Thyroid gland (tissue), 4 donors: ENCODE results near the gene KDM8.

Experiments
- CTCF ChIP-seq, 6 experiments: fragments of 200-600 bp in 3 of 6; fragments of 450-650 bp in 3 of 6; sonication (generic) in 3 of 6; IDR thresholded peaks; one replicate each; pipeline ENCODE4 v1.5.1; 2016 to 2019; ENCODE audit warnings: antibody characterized with exemption in 6 of 6, mild to moderate bottlenecking in 2 of 6, inconsistent platforms in 1 of 6, moderate library complexity in 1 of 6
- POLR2A ChIP-seq, 2 donors: fragments of 450-650 bp; IDR thresholded peaks; one replicate each; pipeline ENCODE4 v1.6.1; 2017; ENCODE audit warnings: antibody characterized with exemption in 2 of 2, mild to moderate bottlenecking in 2 of 2, moderate library complexity in 1 of 2

DNA sequence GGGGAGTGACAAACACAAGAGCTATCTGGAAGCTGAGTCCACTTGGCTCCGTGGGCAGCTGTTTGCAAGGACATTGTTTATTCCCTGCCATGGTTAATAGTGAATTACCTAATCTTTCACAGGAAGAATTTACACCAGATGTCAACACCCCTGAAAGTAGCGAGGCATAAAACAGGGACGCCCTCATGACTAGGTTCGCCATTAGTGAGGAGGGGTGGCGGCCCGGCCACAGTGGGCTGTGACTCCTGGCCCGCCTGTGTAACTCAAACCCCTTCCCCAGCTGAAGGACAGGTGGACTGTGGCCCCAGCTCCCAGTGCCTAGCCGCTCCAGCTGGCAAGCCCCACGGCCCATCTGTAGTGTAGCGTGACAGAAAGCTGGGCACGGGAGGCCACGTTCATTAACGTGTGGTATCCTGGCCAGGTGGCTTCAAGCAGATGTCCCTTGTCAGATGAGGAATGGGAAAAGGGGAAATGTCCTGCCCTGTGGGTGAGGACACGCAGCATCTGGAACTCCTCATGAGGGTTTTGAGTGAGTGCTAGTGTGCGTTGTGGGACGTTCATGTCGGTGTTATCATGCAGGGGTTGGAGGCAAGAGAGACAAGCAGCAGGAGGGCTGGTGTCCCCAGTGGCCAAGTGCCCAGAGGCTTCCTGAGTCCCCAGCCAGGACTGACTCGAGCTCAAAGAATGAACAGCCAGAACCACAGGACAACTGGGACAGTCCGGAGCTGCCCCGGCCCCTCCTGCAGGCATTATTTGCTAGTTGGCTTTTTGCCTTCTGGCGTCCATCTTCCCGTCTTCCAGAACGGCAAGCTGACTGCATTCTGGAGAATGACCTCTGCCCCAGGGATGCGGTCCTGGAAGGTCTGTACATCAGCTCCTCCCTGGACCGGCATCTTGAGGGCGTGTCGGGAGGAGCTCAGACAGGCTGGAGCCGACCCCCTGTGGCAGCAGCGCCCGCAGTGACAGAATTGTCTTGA lies 19.2 kb downstream of the KDM8 start:
- TF ChIP-seq CTCF (IDR thresholded peaks at IDR 0.05) (no peak), POLR2A (IDR thresholded peaks at IDR 0.05) (no peak)
